Measurements from ENCODE around the gene WIPF1. TPM values are rescaled to one million over a fixed set of nuclear protein-coding genes. Genes with fewer than 3 reads are reported as not detected.

The WIPF1 gene
- total RNA-seq, 1 donor from 2014 or later, result 20.1 TPM

- H3K27ac Mint-ChIP-seq (ENCODE audit: unreplicated experiment), result no peak overlapping the region
- H3K4me1 Mint-ChIP-seq, result peaks cover 4% of the 10 kb centered on the region
Measured at GRCh38 chr2:174573621-174574081, 24.0 kb downstream of the WIPF1 start.

DNA sequence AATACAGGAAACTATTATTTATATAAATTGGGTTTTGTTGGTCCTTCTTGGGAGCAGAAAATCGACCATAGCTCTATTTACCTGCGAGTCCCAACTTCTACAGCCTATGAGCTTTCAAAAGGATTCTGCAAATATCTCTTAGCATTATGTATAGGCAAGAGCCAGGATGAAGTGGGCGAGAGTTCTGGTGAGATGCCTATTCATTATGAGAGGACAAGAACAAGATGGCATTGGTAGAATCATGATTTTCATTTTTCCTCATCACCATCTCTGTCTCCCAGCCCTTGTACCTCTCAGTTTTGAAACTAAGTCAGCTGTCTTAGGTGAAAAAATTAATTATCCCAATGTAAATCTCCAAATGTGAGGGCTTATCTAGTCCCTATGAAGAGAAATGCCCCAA lies 25.0 kb downstream of the WIPF1 start:
- no peaks in the 10 kb centered on the region for H3K9me3 Mint-ChIP-seq
- H3K27me3 Mint-ChIP-seq (ENCODE audit: low read depth), result no peaks in the 10 kb centered on the region
- H3K4me1 Mint-ChIP-seq, result peaks cover 4% of the 10 kb centered on the region
- H3K27ac Mint-ChIP-seq (ENCODE audit: unreplicated experiment), result no peak overlapping the region
- no peak for DNase-seq (ENCODE audit: low read depth, low spot score)
- peaks cover 25% of the 10 kb centered on the region for H3K36me3 Mint-ChIP-seq (ENCODE audit: low read depth)
- H3K4me3 Mint-ChIP-seq, result no peak overlapping the region
- TF ChIP-seq CTCF (conservative IDR thresholded peaks at IDR 0.05), result no peak

More at GRCh38 chr2:174573621-174574081, 24.0 kb downstream of the WIPF1 start:
- DNase-seq (ENCODE audit: low read depth, low spot score), result no peak
- Mint-ChIP-seq H3K27me3 (ENCODE audit: low read depth) (no peaks in the 10 kb centered on the region), H3K4me3 (no peak overlapping the region), H3K9me3 (no peaks in the 10 kb centered on the region), H3K36me3 (ENCODE audit: low read depth) (peaks cover 23% of the 10 kb centered on the region)
- TF ChIP-seq CTCF (conservative IDR thresholded peaks at IDR 0.05), result no peak

GRCh38 chr2:174571669-174572323 lies 25.8 kb downstream of the WIPF1 start:
- peaks cover 27% of the 10 kb centered on the region for H3K36me3 Mint-ChIP-seq (ENCODE audit: low read depth)
- peaks cover 4% of the 10 kb centered on the region for H3K4me1 Mint-ChIP-seq
- DNase-seq (ENCODE audit: low read depth, low spot score), result no peak
- H3K9me3 Mint-ChIP-seq, result no peaks in the 10 kb centered on the region
- H3K27me3 Mint-ChIP-seq (ENCODE audit: low read depth), result no peaks in the 10 kb centered on the region
- no peak for TF ChIP-seq CTCF (conservative IDR thresholded peaks at IDR 0.05)
- H3K27ac Mint-ChIP-seq (ENCODE audit: unreplicated experiment), result no peak overlapping the region
- H3K4me3 Mint-ChIP-seq, result no peak overlapping the region

DNA sequence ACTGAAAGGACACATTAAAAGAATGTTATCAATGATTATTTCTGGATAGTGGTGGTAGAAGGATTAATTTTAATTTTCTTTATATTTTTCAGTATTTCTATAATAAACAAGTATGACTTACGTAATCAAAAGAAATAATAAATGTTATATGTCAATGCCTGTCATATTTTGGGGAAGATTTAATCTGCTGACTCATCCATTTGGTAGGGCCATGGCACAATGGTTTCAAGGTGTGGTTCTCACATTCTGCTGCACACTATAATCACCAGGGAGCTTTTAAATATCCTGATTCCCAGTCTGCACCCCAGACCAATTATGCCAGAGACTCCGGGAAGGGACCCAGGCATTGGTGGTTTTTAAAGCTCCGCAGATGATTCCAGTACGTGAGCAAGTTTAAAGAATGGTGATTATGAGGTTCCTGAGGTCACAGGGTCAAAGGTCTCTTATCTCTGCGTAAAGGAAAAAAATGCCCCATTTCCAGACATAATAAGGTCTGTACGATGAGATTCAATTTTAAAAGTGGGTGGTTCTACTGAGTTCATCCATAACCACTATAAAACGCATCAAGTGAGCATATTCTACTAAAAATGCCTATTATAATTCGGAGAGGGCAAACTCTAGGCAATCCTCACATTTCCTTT lies 27.2 kb downstream of the WIPF1 start:
- Mint-ChIP-seq H3K36me3 (ENCODE audit: low read depth) (peaks cover 26% of the 10 kb centered on the region), H3K9me3 (no peaks in the 10 kb centered on the region), H3K4me3 (no peak overlapping the region), H3K27ac (ENCODE audit: unreplicated experiment) (no peak overlapping the region), H3K4me1 (peaks cover 4% of the 10 kb centered on the region), H3K27me3 (ENCODE audit: low read depth) (no peaks in the 10 kb centered on the region)
- TF ChIP-seq CTCF (conservative IDR thresholded peaks at IDR 0.05), result no peak
- DNase-seq (ENCODE audit: low read depth, low spot score), result no peak

DNA sequence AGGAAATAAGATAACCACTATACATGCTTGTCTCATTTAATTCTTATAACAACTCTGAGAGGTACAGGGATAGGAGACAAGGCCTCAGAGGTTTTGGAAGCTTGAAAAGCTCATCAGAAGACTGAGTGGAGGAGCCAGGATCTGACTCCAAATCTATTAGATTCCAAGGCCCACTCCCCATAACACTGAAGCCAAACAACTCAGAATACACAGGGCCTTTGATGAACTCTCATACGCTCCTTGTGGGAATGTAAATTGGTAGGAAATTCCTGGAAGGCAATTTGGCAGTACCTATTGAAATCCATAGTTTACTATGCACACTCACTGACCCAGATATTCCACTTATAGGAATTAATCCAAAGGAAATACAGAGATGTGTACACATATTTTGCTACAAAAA lies 27.9 kb downstream of the WIPF1 start:
- Mint-ChIP-seq H3K27ac (ENCODE audit: unreplicated experiment) (no peak overlapping the region), H3K9me3 (no peaks in the 10 kb centered on the region), H3K27me3 (ENCODE audit: low read depth) (no peaks in the 10 kb centered on the region), H3K36me3 (ENCODE audit: low read depth) (peaks cover 23% of the 10 kb centered on the region), H3K4me3 (no peak overlapping the region), H3K4me1 (peaks cover 4% of the 10 kb centered on the region)
- no peak for DNase-seq (ENCODE audit: low read depth, low spot score)
- TF ChIP-seq CTCF (conservative IDR thresholded peaks at IDR 0.05), result no peak
